Testis (tissue), 2 donors: Measurements from ENCODE around the gene ZGPAT.

Experiments used
- POLR2A ChIP-seq: fragments of 450-650 bp; IDR thresholded peaks from one replicate; pipeline ENCODE4 v1.6.1; 2017; ENCODE audit warnings: antibody characterized with exemption, mild to moderate bottlenecking, moderate library complexity
- TF ChIP-seq, protein P1 (sequence below), 3 experiments: fragments of 450-650 bp in 2 of 3; fragments of 200-600 bp in 1 of 3; sonication (generic) in 1 of 3; IDR thresholded peaks; one replicate each; pipeline ENCODE4 v1.5.1; 2016 to 2019; ENCODE audit warnings: antibody characterized with exemption in 3 of 3, mild to moderate bottlenecking in 2 of 3, moderate library complexity in 1 of 3

DNA sequence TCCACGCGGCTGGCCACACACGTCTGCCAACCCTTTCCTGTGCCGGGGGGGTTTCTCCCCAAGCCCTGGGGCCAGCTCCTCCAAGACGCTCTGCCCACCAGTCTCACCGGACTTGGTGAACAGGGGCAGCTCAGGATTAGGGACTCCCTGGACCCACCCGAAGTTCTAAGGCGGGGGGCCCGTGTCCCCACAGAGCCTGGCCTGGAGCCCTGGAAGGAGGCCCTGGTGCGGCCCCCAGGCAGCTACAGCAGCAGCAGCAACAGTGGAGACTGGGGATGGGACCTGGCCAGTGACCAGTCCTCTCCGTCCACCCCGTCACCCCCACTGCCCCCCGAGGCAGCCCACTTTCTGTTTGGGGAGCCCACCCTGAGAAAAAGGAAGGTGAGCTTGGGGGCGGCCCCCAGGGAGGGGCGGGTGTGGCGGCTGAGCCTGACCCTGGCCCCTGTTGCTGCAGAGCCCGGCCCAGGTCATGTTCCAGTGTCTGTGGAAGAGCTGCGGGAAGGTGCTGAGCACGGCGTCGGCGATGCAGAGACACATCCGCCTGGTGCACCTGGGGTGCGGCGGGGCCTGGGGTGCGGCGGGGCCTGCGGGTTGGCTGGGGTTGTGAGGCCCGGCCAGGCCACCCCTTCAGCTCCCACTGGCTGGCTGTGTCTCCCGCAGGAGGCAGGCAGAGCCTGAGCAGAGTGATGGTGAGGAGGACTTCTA is 34.0 kb downstream of the ZGPAT start:
- TF ChIP-seq, protein P1, sequence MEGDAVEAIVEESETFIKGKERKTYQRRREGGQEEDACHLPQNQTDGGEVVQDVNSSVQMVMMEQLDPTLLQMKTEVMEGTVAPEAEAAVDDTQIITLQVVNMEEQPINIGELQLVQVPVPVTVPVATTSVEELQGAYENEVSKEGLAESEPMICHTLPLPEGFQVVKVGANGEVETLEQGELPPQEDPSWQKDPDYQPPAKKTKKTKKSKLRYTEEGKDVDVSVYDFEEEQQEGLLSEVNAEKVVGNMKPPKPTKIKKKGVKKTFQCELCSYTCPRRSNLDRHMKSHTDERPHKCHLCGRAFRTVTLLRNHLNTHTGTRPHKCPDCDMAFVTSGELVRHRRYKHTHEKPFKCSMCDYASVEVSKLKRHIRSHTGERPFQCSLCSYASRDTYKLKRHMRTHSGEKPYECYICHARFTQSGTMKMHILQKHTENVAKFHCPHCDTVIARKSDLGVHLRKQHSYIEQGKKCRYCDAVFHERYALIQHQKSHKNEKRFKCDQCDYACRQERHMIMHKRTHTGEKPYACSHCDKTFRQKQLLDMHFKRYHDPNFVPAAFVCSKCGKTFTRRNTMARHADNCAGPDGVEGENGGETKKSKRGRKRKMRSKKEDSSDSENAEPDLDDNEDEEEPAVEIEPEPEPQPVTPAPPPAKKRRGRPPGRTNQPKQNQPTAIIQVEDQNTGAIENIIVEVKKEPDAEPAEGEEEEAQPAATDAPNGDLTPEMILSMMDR (IDR thresholded peaks at IDR 0.05), result no peak
- no peak for TF ChIP-seq POLR2A
